BLaER1 treated with 17β-estradiol and CSF1 and Interleukin-3, amounts not matched to agents 10 nM and 100 nM (cell line): ENCODE data around the gene CCDC137.

Source experiments
- H3K27ac ChIP-seq, 11 experiments: shearing (Covaris generic); formaldehyde crosslinking; 2 replicates each; pipeline ENCODE4 v1.8.1; 2022
- H3K27me3 ChIP-seq, 11 experiments: shearing (Covaris generic); formaldehyde crosslinking; 2 replicates each; pipeline ENCODE4 v1.8.1; 2022
- H3K36me3 ChIP-seq, 11 experiments: shearing (Covaris generic); formaldehyde crosslinking; 2 replicates each; pipeline ENCODE4 v1.8.1; 2022
- H3K4me1 ChIP-seq, 10 experiments: shearing (Covaris generic); formaldehyde crosslinking; 2 replicates each; pipeline ENCODE4 v1.8.1; 2022
- H3K4me2 ChIP-seq, 11 experiments: shearing (Covaris generic); formaldehyde crosslinking; 2 replicates each; pipeline ENCODE4 v1.8.1; 2022
- H3K4me3 ChIP-seq, 10 experiments: shearing (Covaris generic); formaldehyde crosslinking; 2 replicates each; pipeline ENCODE4 v1.8.1; 2022
- H3K9ac ChIP-seq, 11 experiments: shearing (Covaris generic); formaldehyde crosslinking; 2 replicates each; pipeline ENCODE4 v1.8.1; 2022
- H3K9me3 ChIP-seq, 11 experiments: shearing (Covaris generic); formaldehyde crosslinking; replicated peaks in 1 of 11; 2 replicates each; pipeline ENCODE4 v1.8.1; 2022
- H4K20me1 ChIP-seq, 11 experiments: shearing (Covaris generic); formaldehyde crosslinking; 2 replicates each; pipeline ENCODE4 v1.8.1; 2022
- Cebpa-rat ChIP-seq, 11 experiments: shearing (Covaris generic); IDR thresholded peaks; 2 replicates each; pipeline ENCODE4 v1.8.1; 2022

CCDC137 gene

DNA sequence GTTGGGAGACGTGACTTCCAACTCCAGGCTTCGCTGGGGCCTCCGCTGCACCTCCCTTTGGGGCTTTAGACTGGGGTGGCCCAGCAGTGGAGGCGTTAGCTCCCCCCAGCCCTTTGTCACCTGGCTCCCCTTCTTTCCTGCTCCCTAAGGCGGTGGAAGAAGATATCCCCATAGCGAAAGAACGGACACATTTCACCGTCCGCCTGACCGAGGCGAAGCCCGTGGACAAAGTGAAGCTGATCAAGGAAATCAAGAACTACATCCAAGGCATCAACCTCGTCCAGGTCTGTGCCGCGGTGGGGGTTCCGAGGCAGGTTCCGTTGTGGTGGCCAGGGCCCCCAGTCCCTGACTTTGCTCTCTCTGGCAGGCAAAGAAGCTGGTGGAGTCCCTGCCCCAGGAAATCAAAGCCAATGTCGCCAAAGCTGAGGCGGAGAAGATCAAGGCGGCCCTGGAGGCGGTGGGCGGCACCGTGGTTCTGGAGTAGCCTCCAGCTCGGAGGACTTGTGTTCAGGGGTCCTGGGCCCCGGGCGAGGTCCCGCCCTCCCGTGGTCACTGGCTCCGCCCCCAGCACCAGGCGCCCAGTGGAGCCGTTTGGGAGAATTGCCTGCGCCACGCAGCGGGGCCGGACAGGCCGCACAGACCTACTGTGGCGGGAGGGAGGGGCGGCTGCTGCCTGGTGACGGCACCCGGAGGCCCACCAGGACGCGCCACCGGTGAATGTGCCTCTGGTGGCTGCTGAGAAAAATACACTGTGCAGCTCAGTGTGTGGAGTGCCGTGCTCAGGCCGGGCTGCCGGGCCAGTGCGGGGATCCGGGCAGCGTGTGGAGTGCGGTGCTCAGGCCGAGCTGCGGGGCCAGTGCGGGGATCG is 40.5 kb downstream of the CCDC137 start:
- TF ChIP-seq Cebpa-rat (IDR thresholded peaks at IDR 0.05), result no peak
- Histone ChIP-seq H3K4me3 (no peak overlapping the region), H3K36me3 (peaks cover 35 to 58% (median 55%) of the 10 kb centered on the region in 11 experiments)

GRCh38 chr17:81707725-81708646 is 41.4 kb downstream of the CCDC137 start:
- peaks cover 36 to 51% (median 44%) of the 10 kb centered on the region in 10 experiments for H3K4me1 ChIP-seq
- H4K20me1 ChIP-seq, result peaks cover 0 to 79% (median 49%) of the 10 kb centered on the region in 11 experiments; a peak in 18 of 22 replicates
- no peaks in the 10 kb centered on the region for H3K27me3 ChIP-seq
- H3K4me2 ChIP-seq, result no peak overlapping the region
- no peak overlapping the region for H3K4me3 ChIP-seq
- H3K9ac ChIP-seq, result peak overlapping the region in 1 of 11 experiments; percentile 23; a peak in 1 of 22 replicates
- H3K36me3 ChIP-seq, result peaks cover 35 to 55% (median 50%) of the 10 kb centered on the region in 11 experiments
- H3K27ac ChIP-seq, result no peak overlapping the region; a peak in 1 of 22 replicates
- no peak for TF ChIP-seq Cebpa-rat (IDR thresholded peaks at IDR 0.05)
- H3K9me3 ChIP-seq, result no peaks in the 10 kb centered on the region

More for the DNA sequence above, 40.5 kb downstream of the CCDC137 start:
- Histone ChIP-seq H3K9ac (peak overlapping the region in 2 of 11 experiments; percentile 23 to 36; a peak in 2 of 22 replicates), H3K9me3 (no peaks in the 10 kb centered on the region), H3K27me3 (no peaks in the 10 kb centered on the region), H3K4me1 (peaks cover 37 to 50% (median 44%) of the 10 kb centered on the region in 10 experiments), H3K4me2 (no peak overlapping the region), H4K20me1 (peaks cover 5 to 79% (median 52%) of the 10 kb centered on the region in 11 experiments; a peak in 20 of 22 replicates), H3K27ac (no peak overlapping the region)

DNA sequence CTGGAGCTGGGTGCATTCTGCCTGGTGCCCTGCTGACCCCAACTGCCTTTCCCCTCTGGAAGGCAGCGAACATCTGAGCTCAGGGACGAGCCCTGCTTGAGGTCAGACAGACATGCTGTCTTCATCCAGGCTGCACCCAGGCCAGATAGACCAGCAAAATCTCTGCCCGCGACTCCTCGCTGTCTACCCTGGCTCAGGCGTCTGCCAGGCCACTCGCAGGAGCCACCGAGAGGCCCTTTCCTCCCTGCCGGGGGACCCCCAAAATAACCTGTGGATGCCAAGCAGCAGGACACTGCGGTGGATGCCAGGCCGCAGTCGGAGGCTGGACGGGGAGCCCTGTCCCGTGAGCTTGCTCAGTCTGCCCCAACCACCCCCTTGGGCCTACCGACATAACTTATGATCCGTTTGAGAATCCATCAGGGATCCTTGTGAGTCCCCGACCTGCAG is 42.2 kb downstream of the CCDC137 start:
- Histone ChIP-seq H3K36me3 (peaks cover 35 to 55% (median 50%) of the 10 kb centered on the region in 11 experiments), H3K27ac (no peak overlapping the region; a peak in 1 of 22 replicates), H3K9ac (peak overlapping the region in 2 of 11 experiments; percentile 11 to 13; a peak in 1 of 22 replicates), H3K27me3 (no peaks in the 10 kb centered on the region), H3K4me2 (0 out of 22 replicates have a peak overlapping the region, but pooled peaks of 1 of the 11 experiments have one; percentile 1), H3K4me3 (no peak overlapping the region), H3K9me3 (no peaks in the 10 kb centered on the region), H3K4me1 (peaks cover 44 to 59% (median 52%) of the 10 kb centered on the region in 10 experiments), H4K20me1 (peaks cover 0 to 87% (median 57%) of the 10 kb centered on the region in 11 experiments; a peak in 18 of 22 replicates)
- no peak for TF ChIP-seq Cebpa-rat (IDR thresholded peaks at IDR 0.05)

DNA sequence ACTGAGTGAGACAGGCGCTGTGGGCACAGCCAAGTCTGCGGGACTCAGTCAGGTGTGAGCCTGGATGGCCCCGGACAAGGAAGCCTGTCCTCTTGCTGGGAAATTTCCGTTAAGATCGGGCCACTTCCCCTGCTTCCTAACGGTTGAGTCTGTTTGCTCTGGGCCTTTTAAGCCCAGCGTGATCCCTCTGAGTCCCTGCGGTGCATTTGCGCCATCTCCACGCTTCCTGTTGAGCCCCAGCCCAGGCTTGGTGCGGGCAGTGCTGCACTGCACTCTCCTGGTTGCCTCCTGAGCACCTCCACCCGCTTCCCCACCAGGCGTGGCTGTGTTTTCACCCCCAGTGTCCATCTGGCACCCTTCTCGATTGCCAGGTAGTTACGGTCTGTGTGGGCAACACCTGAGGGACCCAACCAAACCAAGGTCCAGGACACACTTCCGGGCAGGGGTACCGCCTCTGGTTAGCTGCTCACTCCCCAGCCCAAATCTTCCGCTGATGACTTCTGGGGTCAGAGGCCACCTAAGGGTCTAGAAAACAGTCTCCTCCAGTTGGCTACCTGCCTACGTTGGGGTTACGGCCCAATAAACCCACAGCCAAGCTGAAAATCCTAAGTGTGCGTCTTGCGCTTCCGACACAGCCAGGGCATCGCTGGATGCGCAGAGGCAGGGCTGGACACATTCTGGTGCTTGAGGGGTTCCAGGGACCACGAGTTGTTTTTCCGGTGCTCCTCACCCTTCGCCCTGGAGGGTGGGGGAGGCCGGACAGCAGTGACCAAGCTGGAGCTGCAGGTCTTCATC is 44.2 kb downstream of the CCDC137 start:
- Histone ChIP-seq H3K9ac (peak overlapping the region; percentile 40 to 89 (median 84); a peak in 21 of 22 replicates), H3K27ac (peak overlapping the region in 9 of 11 experiments; percentile 11 to 78 (median 73); a peak in 18 of 22 replicates), H3K4me1 (peaks cover 38 to 63% (median 55%) of the 10 kb centered on the region in 10 experiments), H3K36me3 (peaks cover 26 to 46% (median 35%) of the 10 kb centered on the region in 11 experiments), H3K9me3 (no peaks in the 10 kb centered on the region), H3K4me3 (peak overlapping the region; percentile 71 to 96 (median 86); a peak in 19 of 20 replicates), H3K4me2 (peak overlapping the region; percentile 84 to 100 (median 99)), H4K20me1 (peaks cover 0 to 78% (median 51%) of the 10 kb centered on the region in 11 experiments; a peak in 18 of 22 replicates), H3K27me3 (no peaks in the 10 kb centered on the region)
- no peak for TF ChIP-seq Cebpa-rat (IDR thresholded peaks at IDR 0.05)

DNA sequence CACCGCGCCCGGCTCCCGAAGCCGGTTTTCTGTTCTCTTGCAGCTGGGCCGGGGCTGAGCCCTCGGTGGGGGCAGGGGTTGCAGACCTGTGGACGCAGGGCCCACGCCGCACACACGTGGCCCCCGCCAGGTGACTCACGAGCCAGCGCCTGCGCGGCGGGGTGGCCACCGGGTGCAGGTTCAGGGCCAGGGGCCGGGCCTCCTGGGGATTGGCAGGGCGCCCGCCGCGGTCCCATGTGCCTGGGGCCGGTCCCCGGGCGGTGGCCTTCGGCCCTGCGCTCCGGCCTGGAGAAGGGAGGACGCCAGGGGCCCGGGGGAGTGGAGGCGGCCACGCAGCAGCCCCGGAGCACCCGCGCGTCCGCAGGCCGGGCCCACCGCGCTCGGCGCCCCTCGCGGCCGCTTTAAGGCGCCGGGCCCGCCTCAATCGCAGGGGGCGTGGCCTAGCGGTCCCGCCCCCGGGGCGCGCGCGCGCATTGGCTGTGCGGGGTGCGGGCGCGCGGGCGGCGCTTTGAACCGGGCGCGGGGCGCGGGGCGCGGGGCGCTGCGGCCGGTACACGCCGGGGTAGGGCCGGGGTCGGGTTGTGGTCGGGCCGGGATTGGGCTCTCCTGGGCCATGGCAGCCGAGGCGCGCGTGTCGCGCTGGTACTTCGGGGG is 45.4 kb downstream of the CCDC137 start, which contains the start of gene SLC25A10:
SLC25A10 (plus strand) TSS at position 471 of the 654 bp plus-strand sequence; CDS start at position 614, 143 bp downstream.
- Histone ChIP-seq H3K9me3 (no peaks in the 10 kb centered on the region), H3K4me2 (peak within 1 kb of the TSS; percentile 84 to 100 (median 99)), H3K27me3 (no peaks in the 10 kb centered on the region), H3K27ac (peak within 1 kb of the TSS; percentile 3 to 82 (median 73); a peak in 21 of 22 replicates), H3K4me1 (peaks cover 38 to 72% (median 60%) of the 10 kb centered on the region in 10 experiments), H3K9ac (peak within 1 kb of the TSS; percentile 74 to 89 (median 84)), H3K36me3 (peaks cover 14 to 39% (median 22%) of the 10 kb centered on the region in 11 experiments), H4K20me1 (peaks cover 0 to 69% (median 45%) of the 10 kb centered on the region in 11 experiments; a peak in 18 of 22 replicates), H3K4me3 (peak within 1 kb of the TSS; percentile 71 to 96 (median 86))
- TF ChIP-seq Cebpa-rat (IDR thresholded peaks at IDR 0.05), result no peak

DNA sequence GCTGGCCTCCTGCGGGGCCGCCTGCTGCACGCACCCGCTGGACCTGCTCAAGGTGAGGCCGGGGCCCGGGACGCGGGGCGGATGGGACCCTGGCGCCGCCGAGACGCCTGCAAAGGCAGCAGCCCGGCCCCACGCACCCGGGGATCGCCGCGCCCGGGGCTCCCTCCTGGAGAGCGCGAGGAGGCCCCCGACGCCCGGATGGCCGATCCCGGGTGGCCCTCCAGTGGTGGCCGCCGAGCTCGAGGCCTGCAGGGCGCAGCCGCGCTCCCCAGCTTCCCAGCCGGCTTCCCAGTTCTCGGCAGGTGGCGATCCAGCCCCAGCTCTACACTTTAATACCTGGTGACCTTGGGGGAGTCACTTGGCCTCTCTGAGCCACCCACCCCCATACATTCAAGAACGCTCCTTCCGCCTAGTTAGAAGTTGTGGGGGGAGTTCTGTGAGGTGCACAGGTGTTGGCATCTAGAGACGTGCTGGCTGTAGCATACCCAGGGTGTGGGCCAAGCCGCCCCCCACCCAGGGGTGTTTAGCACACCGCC is 46.0 kb downstream of the CCDC137 start:
- Histone ChIP-seq H3K27me3 (no peaks in the 10 kb centered on the region), H3K9ac (peak overlapping the region; percentile 74 to 89 (median 84)), H3K36me3 (peaks cover 9 to 39% (median 22%) of the 10 kb centered on the region in 11 experiments), H3K9me3 (no peaks in the 10 kb centered on the region), H3K4me3 (peak overlapping the region; percentile 71 to 96 (median 86)), H3K4me1 (peaks cover 38 to 72% (median 60%) of the 10 kb centered on the region in 10 experiments), H3K4me2 (peak overlapping the region; percentile 84 to 100 (median 99)), H3K27ac (peak overlapping the region; percentile 3 to 82 (median 73); a peak in 21 of 22 replicates), H4K20me1 (peaks cover 0 to 68% (median 39%) of the 10 kb centered on the region in 11 experiments; a peak in 18 of 22 replicates)
- TF ChIP-seq Cebpa-rat (IDR thresholded peaks at IDR 0.05), result no peak
